Heart right ventricle (tissue), 16 donors: ENCODE data around the gene SPIN1. TPM values are rescaled to one million over a fixed set of nuclear protein-coding genes. Genes with fewer than 3 reads are reported as not detected.
A peak's percentile ranks its signal among the peaks of the same experiment; 100 is the strongest.

ENCODE experiments used
- ATAC-seq, 8 donors: fragments of 200-7000 bp; cut with Tn5 transposase; one replicate each; pipeline ENCODE4 v1.9.1; 2020; ENCODE audit warnings: mild to moderate bottlenecking in 8 of 8, moderate library complexity in 8 of 8, moderate number of reproducible peaks in 1 of 8
- DNase-seq, 2 donors: peaks; one replicate each; pipeline ENCODE4 v3.0.0-alpha.2; 2020
- H3K27ac ChIP-seq, 10 donors: fragments of 200-600 bp; sonication (generic) in 2 of 10; one replicate each; pipeline versions ENCODE4 v1.5.0 to v1.8.0; 2020 to 2022; ENCODE audit warnings: mild to moderate bottlenecking in 3 of 10
- H3K27me3 ChIP-seq, 7 donors: fragments of 200-600 bp; one replicate each; pipeline ENCODE4 v1.8.0; 2021 to 2022; ENCODE audit warnings: mild to moderate bottlenecking in 2 of 7
- H3K36me3 ChIP-seq, 9 donors: fragments of 200-600 bp; sonication (generic) in 1 of 9; one replicate each; pipeline versions ENCODE4 v1.5.0 to v1.8.0; 2020 to 2022; ENCODE audit warnings: mild to moderate bottlenecking in 2 of 9
- H3K4me1 ChIP-seq, 9 donors: fragments of 200-600 bp; sonication (generic) in 1 of 9; one replicate each; pipeline versions ENCODE4 v1.5.0 to v1.8.0; 2020 to 2022; ENCODE audit warnings: mild to moderate bottlenecking in 4 of 9
- H3K4me3 ChIP-seq, 10 donors: fragments of 200-600 bp; sonication (generic) in 2 of 10; one replicate each; pipeline versions ENCODE4 v1.5.0 to v1.8.0; 2020 to 2022; ENCODE audit warnings: mild to moderate bottlenecking in 7 of 10, moderate library complexity in 2 of 10
- H3K9me3 ChIP-seq, 11 donors: fragments of 200-600 bp in 10 of 11; sonication (generic) in 2 of 11; one replicate each; pipeline versions ENCODE4 v1.5.0 to v1.8.0; 2013 to 2022; ENCODE audit warnings: mild to moderate bottlenecking in 2 of 11, control low read depth in 1 of 11, moderate library complexity in 1 of 11
- WGBS, 2 donors: extraction: QIAGEN DNeasy Blood & Tissue Kit; methylation state at CpG; one replicate each; pipeline ENCODE4 v1.1.7; 2013; ENCODE audit warnings: inconsistent platforms in 1 of 2; 5-methylcytosine and 5-hydroxymethylcytosine counted together
- intact Hi-C, 10 donors: fragments of 100-400 bp; cut with DNase I; formaldehyde crosslinking; loops; one replicate each; pipeline versions ENCODE4 v1.11.1 to v1.14.2; 2022
- polyA plus RNA-seq, 2 donors: library from polyadenylated mRNA; stranded (reverse); fragments of 200-250 nt; gene quantifications; one replicate each; pipeline ENCODE4 v1.2.3, GENCODE V29; 2013
- total RNA-seq, 10 donors: library from RNA; stranded (reverse); fragmentation: NEBNext Ultra II Directional in 3 of 10; extraction: Animal tissue kit (Norgen Biotek cat#: 25700) in 3 of 10; gene quantifications; one replicate each; pipeline versions ENCODE4 v1.2.1 to v1.2.4, GENCODE V29; 2021 to 2023
- TF ChIP-seq, protein P1 (sequence below), 9 donors: fragments of 200-600 bp; sonication (generic) in 2 of 9; IDR thresholded peaks; one replicate each; pipeline versions ENCODE4 v1.5.0 to v1.8.0; 2021 to 2022; ENCODE audit warnings: antibody characterized with exemption in 9 of 9, mild to moderate bottlenecking in 5 of 9, moderate library complexity in 1 of 9
- donor health status: Arrhythmogenic right ventricular cardiomyopathy.
- donor health status: ischemic (EF 13 %, LVEDD 7.1; RV severe dilation, severe dysfunction).
- donor health status: healthy with polysubstance abuse.
- donor health status: DM: no; HTN: yes; CAD: no.
- donor health status: DM: no; HTN: no; CAD: no.
- donor health status: ischemic (EF 25% LVEDD 6.9; RV normal size, moderate dysfunction).
- donor health status: ischemic (EF 25% LVEDD 5.7; RV mildly dilated, moderate dysfunction).
- donor health status: healthy.
- donor health status: DM: yes; HTN: yes; CAD: no.
- donor health status: Ischemic cardiomyopathy.
- donor health status: ischemic (EF 35%, LVEDD 5.7; RV mildly dilated, moderate dysfunction).
- donor health status: nonischemic (EF 11% LVEDD 7.7; RV severe dilation, severe dysfunction).
- donor health status: DM: yes; HTN: yes; CAD: no.
- donor health status: PGD.
- donor health status: ischemic (EF 29% LVEDD 5.4; RV normal size, mild dysfunction).
- donor health status: nonischemic (EF 23%, LVEDD 6.1; RV moderate dilation, normal function).

The SPIN1 gene
- total and polyA plus RNA-seq, 12 donors: 14.9 to 65.0 (median 50.3) TPM

- DNase-seq: no peak
- intact Hi-C loops: no loop called here
Observed at GRCh38 chr9:88425538-88425950, 37.3 kb downstream of the SPIN1 start.

DNA sequence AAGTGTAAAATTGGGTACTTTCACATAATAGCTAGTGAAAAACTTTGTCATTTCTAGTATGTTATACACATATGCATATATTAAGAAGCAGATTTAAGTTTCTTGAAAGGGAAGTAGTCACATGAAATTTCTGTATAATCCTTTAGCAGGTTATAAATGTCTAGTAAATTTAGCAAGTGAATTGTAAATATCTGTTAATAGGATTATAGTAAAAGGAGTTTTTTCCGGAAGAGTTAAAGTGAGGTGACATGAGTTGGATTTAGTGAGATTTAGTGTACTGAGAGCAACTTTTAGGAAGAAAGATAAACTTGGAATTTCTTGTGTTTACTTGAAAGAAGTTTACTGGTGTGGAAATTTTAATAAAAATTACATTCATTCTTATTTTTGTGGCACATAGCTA is 38.4 kb downstream of the SPIN1 start:
- WGBS, 2 donors: 90 to 91% methylated on average over 1 of the region's 1 CpG

More at GRCh38 chr9:88425538-88425950, 37.3 kb downstream of the SPIN1 start:
- ATAC-seq: peak in 2 of 8 donors; percentile 25 to 30
- no peaks in the 10 kb centered on the region for H3K27me3 ChIP-seq
- TF ChIP-seq, protein P1, sequence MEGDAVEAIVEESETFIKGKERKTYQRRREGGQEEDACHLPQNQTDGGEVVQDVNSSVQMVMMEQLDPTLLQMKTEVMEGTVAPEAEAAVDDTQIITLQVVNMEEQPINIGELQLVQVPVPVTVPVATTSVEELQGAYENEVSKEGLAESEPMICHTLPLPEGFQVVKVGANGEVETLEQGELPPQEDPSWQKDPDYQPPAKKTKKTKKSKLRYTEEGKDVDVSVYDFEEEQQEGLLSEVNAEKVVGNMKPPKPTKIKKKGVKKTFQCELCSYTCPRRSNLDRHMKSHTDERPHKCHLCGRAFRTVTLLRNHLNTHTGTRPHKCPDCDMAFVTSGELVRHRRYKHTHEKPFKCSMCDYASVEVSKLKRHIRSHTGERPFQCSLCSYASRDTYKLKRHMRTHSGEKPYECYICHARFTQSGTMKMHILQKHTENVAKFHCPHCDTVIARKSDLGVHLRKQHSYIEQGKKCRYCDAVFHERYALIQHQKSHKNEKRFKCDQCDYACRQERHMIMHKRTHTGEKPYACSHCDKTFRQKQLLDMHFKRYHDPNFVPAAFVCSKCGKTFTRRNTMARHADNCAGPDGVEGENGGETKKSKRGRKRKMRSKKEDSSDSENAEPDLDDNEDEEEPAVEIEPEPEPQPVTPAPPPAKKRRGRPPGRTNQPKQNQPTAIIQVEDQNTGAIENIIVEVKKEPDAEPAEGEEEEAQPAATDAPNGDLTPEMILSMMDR (IDR thresholded peaks at IDR 0.05): no peak
- peaks cover 0 to 22% (median 0%) of the 10 kb centered on the region in 9 donors for H3K4me1 ChIP-seq
- WGBS, 2 donors: 86 to 88% methylated on average over 10 of the region's 10 CpGs
- H3K4me3 ChIP-seq: no peak overlapping the region
- H3K9me3 ChIP-seq: peaks cover 0 to 3% (median 0%) of the 10 kb centered on the region in 11 donors
- peak overlapping the region in 1 of 10 donors; percentile 58 for H3K27ac ChIP-seq
- peaks cover 0 to 55% (median 0%) of the 10 kb centered on the region in 9 donors for H3K36me3 ChIP-seq

GRCh38 chr9:88429595-88430430 is 41.6 kb downstream of the SPIN1 start:
- no peak for DNase-seq
- Histone ChIP-seq H3K27ac (no peak overlapping the region), H3K9me3 (no peaks in the 10 kb centered on the region), H3K36me3 (peaks cover 0 to 80% (median 5%) of the 10 kb centered on the region in 9 donors), H3K4me1 (peaks cover 0 to 20% (median 0%) of the 10 kb centered on the region in 9 donors), H3K4me3 (no peak overlapping the region), H3K27me3 (no peaks in the 10 kb centered on the region)
- TF ChIP-seq, protein P1 (IDR thresholded peaks at IDR 0.05): no peak
- ATAC-seq: no peak
- intact Hi-C loops: no loop called here
- 90 to 91% methylated on average over 3 of the region's 3 CpGs for WGBS, 2 donors

More for the DNA sequence above, 38.4 kb downstream of the SPIN1 start:
- no peaks in the 10 kb centered on the region for H3K27me3 ChIP-seq
- H3K9me3 ChIP-seq: no peaks in the 10 kb centered on the region
- H3K4me3 ChIP-seq: no peak overlapping the region
- TF ChIP-seq, protein P1 (IDR thresholded peaks at IDR 0.05): no peak
- H3K27ac ChIP-seq: no peak overlapping the region
- intact Hi-C loops: no loop called here
- H3K4me1 ChIP-seq: peaks cover 0 to 21% (median 0%) of the 10 kb centered on the region in 9 donors
- H3K36me3 ChIP-seq: peaks cover 0 to 55% (median 2%) of the 10 kb centered on the region in 9 donors
- no peak for ATAC-seq
- DNase-seq: no peak

- H3K9me3 ChIP-seq: no peaks in the 10 kb centered on the region
- ATAC-seq (no peak), DNase-seq (no peak)
- no peak overlapping the region for H3K27ac ChIP-seq
- H3K27me3 ChIP-seq: no peaks in the 10 kb centered on the region
- TF ChIP-seq, protein P1 (IDR thresholded peaks at IDR 0.05): no peak
- H3K4me1 ChIP-seq: no peaks in the 10 kb centered on the region
- intact Hi-C loops: no loop called here
- 90% methylated on average over 5 of the region's 5 CpGs for WGBS, 2 donors
- peaks cover 0 to 95% (median 5%) of the 10 kb centered on the region in 9 donors for H3K36me3 ChIP-seq
- no peak overlapping the region for H3K4me3 ChIP-seq
Observed at GRCh38 chr9:88433583-88434255, 45.5 kb downstream of the SPIN1 start.
